ENCODE data around the gene TUBD1. TPM values are rescaled to one million over a fixed set of nuclear protein-coding genes. Genes with fewer than 3 reads are reported as not detected.

TUBD1 gene
- total RNA-seq, 2 donors from 2014 or later, result 17.5 to 24.1 TPM

GRCh38 chr17:59899099-59899498, 6.4 kb upstream of the TUBD1 start:
- WGBS, 2 experiments (ENCODE audit: insufficient coverage in 1 of 2, insufficient read length in 1 of 2), result 95% methylated on average over 5 of the region's 5 CpGs
- Mint-ChIP-seq H3K27me3 (ENCODE audit: insufficient read depth) (no peaks in the 10 kb centered on the region), H3K4me3 (no peak overlapping the region), H3K27ac (no peak overlapping the region), H3K36me3 (ENCODE audit: low read depth) (no peaks in the 10 kb centered on the region), H3K4me1 (peaks cover 7% of the 10 kb centered on the region), H3K9me3 (no peaks in the 10 kb centered on the region)
- no peaks in the 10 kb centered on the region for H3K9me3 ChIP-seq (ENCODE audit: control insufficient read depth, low read length)
- no peaks in the 10 kb centered on the region for H3K36me3 ChIP-seq (ENCODE audit: control insufficient read depth, insufficient read depth, low read length)
- TF ChIP-seq CTCF (conservative IDR thresholded peaks at IDR 0.05), result no peak
- H3K4me1 ChIP-seq (ENCODE audit: control insufficient read depth, insufficient read depth, low read length), result no peaks in the 10 kb centered on the region
- no peak overlapping the region for H3K27ac ChIP-seq (ENCODE audit: low read depth, low read length)
- no peak overlapping the region for H3K9ac ChIP-seq (ENCODE audit: extremely low read depth, low read length, poor library complexity, severe bottlenecking)
- no peak for DNase-seq
- no peak overlapping the region for H3K4me3 ChIP-seq (ENCODE audit: low read length)
- no peaks in the 10 kb centered on the region for H3K27me3 ChIP-seq (ENCODE audit: control insufficient read depth, insufficient read depth, low read length, poor library complexity, severe bottlenecking)

- no peaks in the 10 kb centered on the region for H3K9me3 Mint-ChIP-seq
- WGBS, 2 experiments (ENCODE audit: insufficient coverage in 1 of 2, insufficient read length in 1 of 2), result 93 to 98% methylated on average over 4 of the region's 4 CpGs
- Histone ChIP-seq H3K27ac (ENCODE audit: low read depth, low read length) (no peak overlapping the region), H3K9me3 (ENCODE audit: control insufficient read depth, low read length) (no peaks in the 10 kb centered on the region), H3K36me3 (ENCODE audit: control insufficient read depth, insufficient read depth, low read length) (no peaks in the 10 kb centered on the region), H3K4me1 (ENCODE audit: control insufficient read depth, insufficient read depth, low read length) (no peaks in the 10 kb centered on the region), H3K4me3 (ENCODE audit: low read length) (no peak overlapping the region), H3K27me3 (ENCODE audit: control insufficient read depth, insufficient read depth, low read length, poor library complexity, severe bottlenecking) (no peaks in the 10 kb centered on the region), H3K9ac (ENCODE audit: extremely low read depth, low read length, poor library complexity, severe bottlenecking) (no peak overlapping the region)
- no peak for TF ChIP-seq CTCF (conservative IDR thresholded peaks at IDR 0.05)
- no peaks in the 10 kb centered on the region for H3K27me3 Mint-ChIP-seq (ENCODE audit: insufficient read depth)
- H3K27ac Mint-ChIP-seq, result no peak overlapping the region
- peaks cover 9% of the 10 kb centered on the region for H3K4me1 Mint-ChIP-seq
- DNase-seq, result no peak
- no peak overlapping the region for H3K4me3 Mint-ChIP-seq
- H3K36me3 Mint-ChIP-seq (ENCODE audit: low read depth), result no peaks in the 10 kb centered on the region
Observed at GRCh38 chr17:59897090-59897489, 4.3 kb upstream of the TUBD1 start.

- Mint-ChIP-seq H3K4me3 (peak overlapping the region; percentile 93), H3K27me3 (ENCODE audit: insufficient read depth) (no peaks in the 10 kb centered on the region), H3K9me3 (no peaks in the 10 kb centered on the region), H3K27ac (peak overlapping the region; percentile 82), H3K4me1 (peaks cover 9% of the 10 kb centered on the region), H3K36me3 (ENCODE audit: low read depth) (peaks cover 9% of the 10 kb centered on the region)
- H3K27me3 ChIP-seq (ENCODE audit: control insufficient read depth, insufficient read depth, low read length, poor library complexity, severe bottlenecking), result no peaks in the 10 kb centered on the region
- H3K9me3 ChIP-seq (ENCODE audit: control insufficient read depth, low read length), result no peaks in the 10 kb centered on the region
- no peaks in the 10 kb centered on the region for H3K36me3 ChIP-seq (ENCODE audit: control insufficient read depth, insufficient read depth, low read length)
- H3K27ac ChIP-seq (ENCODE audit: low read depth, low read length), result no peak overlapping the region
- H3K4me1 ChIP-seq (ENCODE audit: control insufficient read depth, insufficient read depth, low read length), result no peaks in the 10 kb centered on the region
- TF ChIP-seq CTCF (conservative IDR thresholded peaks at IDR 0.05), result peak; percentile 47
- DNase-seq, result no peak
- peak overlapping the region; percentile 89 for H3K4me3 ChIP-seq (ENCODE audit: low read length)
- 10 to 12% methylated on average over 8 to 10 of the region's 11 CpGs for WGBS, 2 experiments (ENCODE audit: insufficient coverage in 1 of 2, insufficient read length in 1 of 2)
- H3K9ac ChIP-seq (ENCODE audit: extremely low read depth, low read length, poor library complexity, severe bottlenecking), result peak overlapping the region; percentile 70
Observed at GRCh38 chr17:59893676-59894100, 945 bp upstream of the TUBD1 start.

All from endodermal cell (in vitro differentiated cells).